ENCODE measurements around the gene IMMP2L.

IMMP2L gene

DNA sequence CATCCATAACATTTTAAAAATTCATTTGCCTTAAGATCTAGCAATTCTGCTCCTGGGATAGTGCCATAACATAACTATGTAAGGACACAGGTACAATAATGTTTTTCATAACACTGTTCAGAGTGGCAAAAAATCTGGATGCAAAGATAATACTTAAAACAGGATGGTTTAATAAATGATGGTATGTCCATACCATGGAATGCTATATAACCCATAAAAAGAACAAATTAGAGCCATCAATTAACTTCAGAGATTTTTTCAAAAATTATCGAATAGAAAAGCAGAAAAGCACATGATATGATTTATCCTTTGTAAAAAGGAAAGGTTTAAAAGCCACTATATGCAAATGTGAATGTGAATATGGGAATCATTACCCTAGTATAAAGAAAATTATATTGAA lies 664.8 kb downstream of the IMMP2L start:
- H3K36me3 ChIP-seq (ENCODE audit: low read depth): no peaks in the 10 kb centered on the region
- TF ChIP-seq, protein P1, sequence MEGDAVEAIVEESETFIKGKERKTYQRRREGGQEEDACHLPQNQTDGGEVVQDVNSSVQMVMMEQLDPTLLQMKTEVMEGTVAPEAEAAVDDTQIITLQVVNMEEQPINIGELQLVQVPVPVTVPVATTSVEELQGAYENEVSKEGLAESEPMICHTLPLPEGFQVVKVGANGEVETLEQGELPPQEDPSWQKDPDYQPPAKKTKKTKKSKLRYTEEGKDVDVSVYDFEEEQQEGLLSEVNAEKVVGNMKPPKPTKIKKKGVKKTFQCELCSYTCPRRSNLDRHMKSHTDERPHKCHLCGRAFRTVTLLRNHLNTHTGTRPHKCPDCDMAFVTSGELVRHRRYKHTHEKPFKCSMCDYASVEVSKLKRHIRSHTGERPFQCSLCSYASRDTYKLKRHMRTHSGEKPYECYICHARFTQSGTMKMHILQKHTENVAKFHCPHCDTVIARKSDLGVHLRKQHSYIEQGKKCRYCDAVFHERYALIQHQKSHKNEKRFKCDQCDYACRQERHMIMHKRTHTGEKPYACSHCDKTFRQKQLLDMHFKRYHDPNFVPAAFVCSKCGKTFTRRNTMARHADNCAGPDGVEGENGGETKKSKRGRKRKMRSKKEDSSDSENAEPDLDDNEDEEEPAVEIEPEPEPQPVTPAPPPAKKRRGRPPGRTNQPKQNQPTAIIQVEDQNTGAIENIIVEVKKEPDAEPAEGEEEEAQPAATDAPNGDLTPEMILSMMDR (IDR thresholded peaks at IDR 0.05; ENCODE audit: poor library complexity, severe bottlenecking): no peak
- H3K4me3 ChIP-seq (ENCODE audit: severe bottlenecking): no peak overlapping the region

GRCh38 chr7:110894111-110894510 lies 668.2 kb downstream of the IMMP2L start:
- Histone ChIP-seq H3K27me3 (ENCODE audit: insufficient read depth, poor library complexity, severe bottlenecking) (no peaks in the 10 kb centered on the region), H3K27ac (ENCODE audit: poor library complexity, severe bottlenecking) (no peak overlapping the region), H3K4me1 (ENCODE audit: insufficient read depth, poor library complexity, severe bottlenecking) (no peaks in the 10 kb centered on the region), H3K36me3 (ENCODE audit: low read depth) (no peaks in the 10 kb centered on the region), H3K4me3 (ENCODE audit: severe bottlenecking) (no peak overlapping the region), H3K9me3 (ENCODE audit: severe bottlenecking) (no peaks in the 10 kb centered on the region)
- no peak for ATAC-seq (ENCODE audit: low read depth)
- no peak for DNase-seq (ENCODE audit: low spot score)
- TF ChIP-seq, protein P1 (IDR thresholded peaks at IDR 0.05; ENCODE audit: poor library complexity, severe bottlenecking): no peak

More for the DNA sequence above, 664.8 kb downstream of the IMMP2L start:
- ATAC-seq (ENCODE audit: low read depth) (no peak), DNase-seq (ENCODE audit: low spot score) (no peak)
- H3K27me3 ChIP-seq (ENCODE audit: insufficient read depth, poor library complexity, severe bottlenecking): no peaks in the 10 kb centered on the region
- no peaks in the 10 kb centered on the region for H3K9me3 ChIP-seq (ENCODE audit: severe bottlenecking)
- no peak overlapping the region for H3K27ac ChIP-seq (ENCODE audit: poor library complexity, severe bottlenecking)
- no peaks in the 10 kb centered on the region for H3K4me1 ChIP-seq (ENCODE audit: insufficient read depth, poor library complexity, severe bottlenecking)

- no peaks in the 10 kb centered on the region for H3K9me3 ChIP-seq (ENCODE audit: severe bottlenecking)
- no peak for ATAC-seq (ENCODE audit: low read depth)
- TF ChIP-seq, protein P1 (IDR thresholded peaks at IDR 0.05; ENCODE audit: poor library complexity, severe bottlenecking): no peak
- H3K4me1 ChIP-seq (ENCODE audit: insufficient read depth, poor library complexity, severe bottlenecking): no peaks in the 10 kb centered on the region
- no peak overlapping the region for H3K27ac ChIP-seq (ENCODE audit: poor library complexity, severe bottlenecking)
- no peak for DNase-seq (ENCODE audit: low spot score)
- H3K27me3 ChIP-seq (ENCODE audit: insufficient read depth, poor library complexity, severe bottlenecking): no peaks in the 10 kb centered on the region
- no peak overlapping the region for H3K4me3 ChIP-seq (ENCODE audit: severe bottlenecking)
- H3K36me3 ChIP-seq (ENCODE audit: low read depth): no peaks in the 10 kb centered on the region
Measured at GRCh38 chr7:110891197-110891596, 671.1 kb downstream of the IMMP2L start.

DNA sequence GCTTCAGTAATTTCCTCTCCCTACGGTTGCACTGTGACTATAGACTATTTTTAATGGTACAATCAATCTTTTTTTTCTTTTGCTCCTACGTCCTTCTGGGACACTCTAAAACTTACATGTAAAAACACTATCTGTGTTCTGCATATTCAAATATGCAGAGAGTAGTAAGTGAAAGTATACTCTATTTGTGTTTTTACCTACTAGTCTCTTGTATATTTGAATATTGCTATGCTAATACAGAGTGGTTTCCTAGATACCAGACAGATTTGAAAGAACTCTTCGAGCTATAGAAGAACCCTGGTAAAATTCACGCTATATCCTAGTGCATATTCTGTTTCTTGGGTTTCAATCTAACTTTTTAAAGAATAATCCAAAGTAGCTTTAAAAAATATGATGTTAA lies 672.2 kb downstream of the IMMP2L start:
- no peaks in the 10 kb centered on the region for H3K9me3 ChIP-seq (ENCODE audit: severe bottlenecking)
- H3K36me3 ChIP-seq (ENCODE audit: low read depth): no peaks in the 10 kb centered on the region
- TF ChIP-seq, protein P1 (IDR thresholded peaks at IDR 0.05; ENCODE audit: poor library complexity, severe bottlenecking): no peak
- no peaks in the 10 kb centered on the region for H3K4me1 ChIP-seq (ENCODE audit: insufficient read depth, poor library complexity, severe bottlenecking)
- H3K27me3 ChIP-seq (ENCODE audit: insufficient read depth, poor library complexity, severe bottlenecking): no peaks in the 10 kb centered on the region
- no peak overlapping the region for H3K4me3 ChIP-seq (ENCODE audit: severe bottlenecking)
- DNase-seq (ENCODE audit: low spot score) (no peak), ATAC-seq (ENCODE audit: low read depth) (no peak)
- no peak overlapping the region for H3K27ac ChIP-seq (ENCODE audit: poor library complexity, severe bottlenecking)

GRCh38 chr7:110889335-110889734 lies 673.0 kb downstream of the IMMP2L start:
- H3K9me3 ChIP-seq (ENCODE audit: severe bottlenecking): no peaks in the 10 kb centered on the region
- H3K4me1 ChIP-seq (ENCODE audit: insufficient read depth, poor library complexity, severe bottlenecking): no peaks in the 10 kb centered on the region
- no peaks in the 10 kb centered on the region for H3K36me3 ChIP-seq (ENCODE audit: low read depth)
- H3K4me3 ChIP-seq (ENCODE audit: severe bottlenecking): no peak overlapping the region
- DNase-seq (ENCODE audit: low spot score) (no peak), ATAC-seq (ENCODE audit: low read depth) (no peak)
- no peak overlapping the region for H3K27ac ChIP-seq (ENCODE audit: poor library complexity, severe bottlenecking)
- TF ChIP-seq, protein P1 (IDR thresholded peaks at IDR 0.05; ENCODE audit: poor library complexity, severe bottlenecking): no peak
- H3K27me3 ChIP-seq (ENCODE audit: insufficient read depth, poor library complexity, severe bottlenecking): no peaks in the 10 kb centered on the region

Measured in RWPE2 (cell line).